Panc1 (cell line): ENCODE results near the gene MCF2L. TPM values are rescaled to one million over a fixed set of nuclear protein-coding genes. Genes with fewer than 3 reads are reported as not detected.

Experiments used
- ATAC-seq: fragments of 200-7000 bp; cut with Tn5 transposase; 2 replicates; pipeline ENCODE4 v1.9.1; 2020; ENCODE audit warnings: mild to moderate bottlenecking, moderate library complexity
- BruUV-seq: library from RNA; stranded (reverse); fragments of 400-500 nt; replicated peaks from 2 replicates; lab custom pipeline; 2021; lab: Mats Ljungman, UMichigan
- CTCF ChIA-PET: fragments of 300-600 bp; sonication (Branson Sonifier 250); formaldehyde crosslinking; loops from one replicate; lab custom pipeline; 2022; ENCODE audit warnings: antibody characterized with exemption; lab: Charles Lee
- POLR2A ChIA-PET: fragments of 300-600 bp; sonication (Branson Sonifier 250); formaldehyde crosslinking; loops from one replicate; lab custom pipeline; 2022; ENCODE audit warnings: antibody characterized with exemption; lab: Charles Lee
- DNase-seq: peaks from one replicate; pipeline ENCODE4 v3.0.0-alpha.2; 2010; ENCODE audit warnings: low read depth, low spot score
- H3K27ac ChIP-seq: 2 replicates; pipeline ENCODE4 v1.5.1; 2011; ENCODE audit warnings: mild to moderate bottlenecking, low read length, inconsistent platforms
- H3K27me3 ChIP-seq: fragments of 200-500 bp; sonication (Bioruptor generic); 2 replicates; pipeline ENCODE4 v1.6.0; 2014; ENCODE audit warnings: low read length, inconsistent platforms; ENCODE audit not compliant: control insufficient read depth, insufficient read depth
- H3K36me3 ChIP-seq: fragments of 200-500 bp; sonication (Bioruptor generic); 2 replicates; pipeline ENCODE4 v1.5.1; 2014; ENCODE audit warnings: inconsistent platforms, mild to moderate bottlenecking, low read length, moderate library complexity; ENCODE audit not compliant: control insufficient read depth, insufficient read depth
- H3K4me1 ChIP-seq: 2 replicates; pipeline ENCODE4 v1.5.1; 2011; ENCODE audit warnings: inconsistent platforms, mild to moderate bottlenecking, low read length, moderate library complexity; ENCODE audit not compliant: control insufficient read depth, insufficient read depth
- H3K4me3 ChIP-seq, 2 experiments: 2 replicates each; pipeline ENCODE4 v1.5.1; 2011 to 2012; ENCODE audit warnings: low read depth in 2 of 2, low read length in 2 of 2, mild to moderate bottlenecking in 2 of 2, inconsistent platforms in 1 of 2, moderate library complexity in 1 of 2
- H3K9me3 ChIP-seq: fragments of 200-500 bp; sonication (Bioruptor generic); 2 replicates; pipeline ENCODE4 v1.5.1; 2014; ENCODE audit warnings: low read depth, mild to moderate bottlenecking, inconsistent platforms, low read length, moderate library complexity; ENCODE audit not compliant: control insufficient read depth, insufficient read depth
- CTCF ChIP-seq: fragments of 450-650 bp; IDR thresholded peaks from 2 replicates; pipeline ENCODE4 v1.5.1; 2017; ENCODE audit warnings: mild to moderate bottlenecking
- POLR2AphosphoS5 ChIP-seq: IDR thresholded peaks from 2 replicates; pipeline ENCODE4 v1.6.1; 2012; ENCODE audit warnings: mild to moderate bottlenecking, low read depth, low read length, moderate library complexity
- SIN3A ChIP-seq: IDR thresholded peaks from 2 replicates; pipeline ENCODE4 v1.6.1; 2012; ENCODE audit warnings: low read depth, mild to moderate bottlenecking, low read length, moderate library complexity, borderline replicate concordance; ENCODE audit not compliant: insufficient read depth
- TCF7L2 ChIP-seq: IDR thresholded peaks from 2 replicates; pipeline ENCODE4 v1.6.1; 2011; ENCODE audit warnings: mild to moderate bottlenecking, low read depth, low read length, inconsistent platforms
- in situ Hi-C: cut with HindIII; loops from 2 replicates; pipeline ENCODE4 v1.10.0; 2016; ENCODE audit warnings: low sequenced_read_pairs, low pct_unique_long_range_greater_than_20kb
- intact Hi-C: fragments of 100-400 bp; cut with micrococcal nuclease; formaldehyde crosslinking; loops from one replicate; pipeline ENCODE4 v1.10.0; 2022; ENCODE audit not compliant: unreplicated experiment
- total RNA-seq: library from RNA; stranded (reverse); gene quantifications from one replicate; pipeline ENCODE4 v1.2.1, GENCODE V29; 2021; ENCODE audit not compliant: unreplicated experiment
- TF ChIP-seq, protein P1 (sequence below), 2 experiments: IDR thresholded peaks; 2 replicates each; pipeline ENCODE4 v1.6.1; 2011 to 2012; ENCODE audit warnings: low read depth in 2 of 2, control low read depth in 1 of 2, low read length in 1 of 2, mild to moderate bottlenecking in 1 of 2, moderate library complexity in 1 of 2; ENCODE audit not compliant: insufficient read depth in 1 of 2

The MCF2L gene
- total RNA-seq, 1 experiment from 2014 or later: 0.57 TPM

DNA sequence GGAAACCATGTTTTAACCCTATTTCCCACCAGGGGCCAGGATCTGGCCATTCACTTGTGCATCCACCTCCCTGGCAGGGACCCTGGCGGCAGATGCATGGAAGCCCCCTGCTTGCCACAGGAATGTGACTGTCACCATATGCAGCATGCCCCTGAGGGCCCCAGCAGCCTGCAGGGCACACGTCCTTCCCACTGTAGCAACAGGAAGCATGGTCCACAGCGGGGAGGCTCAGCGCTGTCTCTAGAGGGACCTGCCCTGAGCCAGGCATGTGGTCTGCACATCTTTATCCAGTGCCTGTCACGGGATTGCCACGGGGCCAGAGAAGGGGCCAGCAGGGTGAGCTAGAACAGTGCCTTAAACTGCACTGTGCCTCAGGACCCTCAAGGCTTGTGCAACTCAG lies 34.9 kb upstream of the MCF2L start:
- DNase-seq (no peak), ATAC-seq (no peak)
- Histone ChIP-seq H3K27me3 (peaks cover 2% of the 10 kb centered on the region; the same call in 1 of the 2 replicates), H3K9me3 (no peaks in the 10 kb centered on the region), H3K4me1 (no peaks in the 10 kb centered on the region), H3K4me3 (no peak overlapping the region), H3K27ac (no peak overlapping the region), H3K36me3 (no peaks in the 10 kb centered on the region)
- TF ChIP-seq, protein P1, sequence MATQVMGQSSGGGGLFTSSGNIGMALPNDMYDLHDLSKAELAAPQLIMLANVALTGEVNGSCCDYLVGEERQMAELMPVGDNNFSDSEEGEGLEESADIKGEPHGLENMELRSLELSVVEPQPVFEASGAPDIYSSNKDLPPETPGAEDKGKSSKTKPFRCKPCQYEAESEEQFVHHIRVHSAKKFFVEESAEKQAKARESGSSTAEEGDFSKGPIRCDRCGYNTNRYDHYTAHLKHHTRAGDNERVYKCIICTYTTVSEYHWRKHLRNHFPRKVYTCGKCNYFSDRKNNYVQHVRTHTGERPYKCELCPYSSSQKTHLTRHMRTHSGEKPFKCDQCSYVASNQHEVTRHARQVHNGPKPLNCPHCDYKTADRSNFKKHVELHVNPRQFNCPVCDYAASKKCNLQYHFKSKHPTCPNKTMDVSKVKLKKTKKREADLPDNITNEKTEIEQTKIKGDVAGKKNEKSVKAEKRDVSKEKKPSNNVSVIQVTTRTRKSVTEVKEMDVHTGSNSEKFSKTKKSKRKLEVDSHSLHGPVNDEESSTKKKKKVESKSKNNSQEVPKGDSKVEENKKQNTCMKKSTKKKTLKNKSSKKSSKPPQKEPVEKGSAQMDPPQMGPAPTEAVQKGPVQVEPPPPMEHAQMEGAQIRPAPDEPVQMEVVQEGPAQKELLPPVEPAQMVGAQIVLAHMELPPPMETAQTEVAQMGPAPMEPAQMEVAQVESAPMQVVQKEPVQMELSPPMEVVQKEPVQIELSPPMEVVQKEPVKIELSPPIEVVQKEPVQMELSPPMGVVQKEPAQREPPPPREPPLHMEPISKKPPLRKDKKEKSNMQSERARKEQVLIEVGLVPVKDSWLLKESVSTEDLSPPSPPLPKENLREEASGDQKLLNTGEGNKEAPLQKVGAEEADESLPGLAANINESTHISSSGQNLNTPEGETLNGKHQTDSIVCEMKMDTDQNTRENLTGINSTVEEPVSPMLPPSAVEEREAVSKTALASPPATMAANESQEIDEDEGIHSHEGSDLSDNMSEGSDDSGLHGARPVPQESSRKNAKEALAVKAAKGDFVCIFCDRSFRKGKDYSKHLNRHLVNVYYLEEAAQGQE (IDR thresholded peaks at IDR 0.05; ENCODE audit: insufficient read depth in 1 of 2, low read depth in 2 of 2, low read length in 1 of 2): no peak
- TF ChIP-seq SIN3A (no peak), POLR2AphosphoS5 (no peak)
- in situ Hi-C loops: no loop called here
- no TSS peak for BruUV-seq
- intact Hi-C loops: no loop called here
- POLR2A ChIA-PET: no interaction called here
- CTCF ChIA-PET: no interaction called here

DNA sequence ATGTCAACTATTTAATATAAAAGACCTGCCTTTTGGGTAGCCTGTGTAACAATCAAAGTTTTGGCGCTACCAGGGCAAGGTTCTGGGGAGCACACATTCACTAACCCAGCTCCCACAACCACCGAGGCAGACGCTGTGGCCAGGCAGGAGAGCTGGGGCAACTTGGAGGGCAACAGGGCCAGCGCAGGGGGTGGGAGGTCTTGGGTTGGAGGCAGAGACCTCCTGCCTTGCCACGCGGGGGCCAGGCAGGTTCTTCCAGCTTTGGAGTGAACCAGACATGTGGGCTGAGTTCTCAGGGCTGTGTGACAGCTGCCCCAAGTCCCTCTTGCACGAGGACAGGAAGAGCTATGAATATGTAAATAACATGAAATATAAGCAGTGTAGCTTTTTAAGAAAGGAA lies 30.3 kb upstream of the MCF2L start:
- H3K4me1 ChIP-seq: no peaks in the 10 kb centered on the region
- intact Hi-C loops: no loop called here
- ChIA-PET CTCF (no interaction called here), POLR2A (no interaction called here)
- no TSS peak for BruUV-seq
- no peak overlapping the region for H3K4me3 ChIP-seq
- ATAC-seq (no peak), DNase-seq (no peak)
- in situ Hi-C loops: no loop called here
- TF ChIP-seq TCF7L2 (no peak), SIN3A (no peak), CTCF (no peak), POLR2AphosphoS5 (no peak)
- TF ChIP-seq, protein P1 (IDR thresholded peaks at IDR 0.05; ENCODE audit: insufficient read depth in 1 of 2, low read depth in 2 of 2, low read length in 1 of 2): no peak
- H3K27me3 ChIP-seq: no peaks in the 10 kb centered on the region
- H3K36me3 ChIP-seq: no peaks in the 10 kb centered on the region
- H3K9me3 ChIP-seq: no peaks in the 10 kb centered on the region
- no peak overlapping the region for H3K27ac ChIP-seq
